ENCODE results near the gene MED13L. TPM values are rescaled to one million over a fixed set of nuclear protein-coding genes. Genes with fewer than 3 reads are reported as not detected.

Gene MED13L
- total RNA-seq, 2 experiments from 2014 or later = 203 to 208 TPM

DNA sequence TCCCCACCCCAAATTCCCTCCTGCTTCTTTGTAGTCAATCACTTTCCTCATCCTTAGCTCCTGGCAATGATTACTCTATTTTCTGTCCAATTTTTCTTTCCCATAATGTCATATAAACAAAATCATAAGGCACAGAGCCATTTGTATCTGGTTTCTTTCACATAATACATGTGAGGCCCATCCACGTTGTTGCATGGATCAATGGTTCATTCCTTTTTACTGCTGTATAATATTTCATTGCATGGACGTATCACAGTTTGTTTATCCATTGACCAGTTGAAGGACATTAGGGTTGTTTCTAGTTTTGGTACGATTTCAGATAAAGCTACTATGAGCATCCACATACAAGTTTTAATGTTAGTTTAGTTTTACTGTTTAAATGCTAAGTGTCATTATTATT, 13.7 kb upstream of the MED13L start:
- Mint-ChIP-seq H3K4me1 (ENCODE audit: low read depth) (no peaks in the 10 kb centered on the region), H3K4me3 (no peak overlapping the region), H3K9me3 (no peaks in the 10 kb centered on the region), H3K27me3 (no peaks in the 10 kb centered on the region), H3K27ac (no peak overlapping the region), H3K36me3 (ENCODE audit: low read depth) (no peaks in the 10 kb centered on the region)
- ATAC-seq (ENCODE audit: poor library complexity) = no peak
- Histone ChIP-seq H3K4me1 (ENCODE audit: insufficient read depth, low read length) (no peaks in the 10 kb centered on the region), H3K27me3 (ENCODE audit: control insufficient read depth in 1 of 2, insufficient read depth in 2 of 2, low read length in 2 of 2) (no peaks in the 10 kb centered on the region), H3K4me3 (ENCODE audit: low read length) (no peak overlapping the region), H3K36me3 (ENCODE audit: insufficient read depth, low read length) (no peaks in the 10 kb centered on the region), H3K27ac (ENCODE audit: low read depth in 1 of 2, low read length in 2 of 2) (no peak overlapping the region), H3K9me3 (ENCODE audit: control insufficient read depth in 1 of 2, insufficient read depth in 1 of 2, low read length in 2 of 2) (no peaks in the 10 kb centered on the region)
- intact Hi-C loops (cut with DNase I, micrococcal nuclease) = no loop called here
- DNase-seq = no peak
- CTCF ChIA-PET = no interaction called here
- POLR2A ChIA-PET = no interaction called here
- TF ChIP-seq, protein P1, sequence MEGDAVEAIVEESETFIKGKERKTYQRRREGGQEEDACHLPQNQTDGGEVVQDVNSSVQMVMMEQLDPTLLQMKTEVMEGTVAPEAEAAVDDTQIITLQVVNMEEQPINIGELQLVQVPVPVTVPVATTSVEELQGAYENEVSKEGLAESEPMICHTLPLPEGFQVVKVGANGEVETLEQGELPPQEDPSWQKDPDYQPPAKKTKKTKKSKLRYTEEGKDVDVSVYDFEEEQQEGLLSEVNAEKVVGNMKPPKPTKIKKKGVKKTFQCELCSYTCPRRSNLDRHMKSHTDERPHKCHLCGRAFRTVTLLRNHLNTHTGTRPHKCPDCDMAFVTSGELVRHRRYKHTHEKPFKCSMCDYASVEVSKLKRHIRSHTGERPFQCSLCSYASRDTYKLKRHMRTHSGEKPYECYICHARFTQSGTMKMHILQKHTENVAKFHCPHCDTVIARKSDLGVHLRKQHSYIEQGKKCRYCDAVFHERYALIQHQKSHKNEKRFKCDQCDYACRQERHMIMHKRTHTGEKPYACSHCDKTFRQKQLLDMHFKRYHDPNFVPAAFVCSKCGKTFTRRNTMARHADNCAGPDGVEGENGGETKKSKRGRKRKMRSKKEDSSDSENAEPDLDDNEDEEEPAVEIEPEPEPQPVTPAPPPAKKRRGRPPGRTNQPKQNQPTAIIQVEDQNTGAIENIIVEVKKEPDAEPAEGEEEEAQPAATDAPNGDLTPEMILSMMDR (IDR thresholded peaks at IDR 0.05) = no peak

DNA sequence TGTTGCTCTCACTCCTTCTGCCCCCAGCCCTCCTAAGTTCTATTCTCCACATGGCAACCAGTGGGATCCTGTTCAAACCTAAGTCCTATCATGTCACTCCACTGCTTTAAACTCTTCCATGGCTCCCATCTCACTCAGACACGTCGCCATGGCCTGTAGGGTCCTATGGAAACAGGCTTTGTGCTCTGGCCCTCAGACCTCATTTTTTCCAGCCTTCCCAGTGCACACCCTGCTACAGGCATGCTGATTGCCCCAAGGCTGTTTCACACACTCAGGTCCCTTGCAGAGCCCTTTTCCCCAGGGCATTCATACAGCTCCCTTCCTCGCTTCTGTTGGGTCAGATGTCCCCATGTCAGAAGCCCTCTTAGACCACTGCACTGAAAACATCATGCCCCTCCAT, 11.2 kb upstream of the MED13L start:
- Histone ChIP-seq H3K36me3 (ENCODE audit: insufficient read depth, low read length) (no peaks in the 10 kb centered on the region), H3K27me3 (ENCODE audit: control insufficient read depth in 1 of 2, insufficient read depth in 2 of 2, low read length in 2 of 2) (no peaks in the 10 kb centered on the region), H3K9me3 (ENCODE audit: control insufficient read depth in 1 of 2, insufficient read depth in 1 of 2, low read length in 2 of 2) (no peaks in the 10 kb centered on the region), H3K27ac (ENCODE audit: low read depth in 1 of 2, low read length in 2 of 2) (no peak overlapping the region), H3K4me3 (ENCODE audit: low read length) (no peak overlapping the region), H3K4me1 (ENCODE audit: insufficient read depth, low read length) (no peaks in the 10 kb centered on the region)
- Mint-ChIP-seq H3K27ac (no peak overlapping the region), H3K27me3 (no peaks in the 10 kb centered on the region), H3K4me1 (ENCODE audit: low read depth) (no peaks in the 10 kb centered on the region), H3K4me3 (no peak overlapping the region), H3K9me3 (no peaks in the 10 kb centered on the region), H3K36me3 (ENCODE audit: low read depth) (no peaks in the 10 kb centered on the region)
- TF ChIP-seq, protein P1 (IDR thresholded peaks at IDR 0.05) = no peak
- intact Hi-C loops (cut with DNase I, micrococcal nuclease) = no loop called here
- ATAC-seq (ENCODE audit: poor library complexity) = no peak
- ChIA-PET CTCF (no interaction called here), POLR2A (no interaction called here)
- DNase-seq = no peak

DNA sequence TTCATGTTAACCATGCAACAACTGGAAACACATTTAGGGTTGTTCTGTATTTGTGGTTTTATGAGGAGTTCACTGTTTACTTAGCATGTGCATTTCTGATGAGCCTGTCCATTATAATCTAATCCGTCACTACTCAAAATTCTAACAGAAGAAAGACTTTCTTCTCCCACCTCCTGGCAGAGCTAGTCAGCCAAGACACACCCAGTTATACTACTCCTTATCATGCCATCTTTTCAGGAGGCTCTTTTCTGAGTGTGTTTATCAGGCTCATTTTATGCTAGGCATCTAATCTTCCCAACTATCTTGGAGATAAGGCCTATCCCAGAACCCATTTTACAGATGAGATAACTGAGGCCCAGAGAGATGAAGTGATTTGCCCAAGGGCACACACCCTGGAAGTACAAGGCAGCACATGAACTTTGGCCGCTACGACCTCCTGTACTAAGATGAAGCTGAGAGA, 10.4 kb upstream of the MED13L start:
- no peak overlapping the region for H3K27ac Mint-ChIP-seq
- no peak overlapping the region for H3K4me3 ChIP-seq (ENCODE audit: low read length)
- no peaks in the 10 kb centered on the region for H3K27me3 ChIP-seq (ENCODE audit: control insufficient read depth in 1 of 2, insufficient read depth in 2 of 2, low read length in 2 of 2)
- H3K27ac ChIP-seq (ENCODE audit: low read depth in 1 of 2, low read length in 2 of 2) = no peak overlapping the region
- peaks cover 5% of the 10 kb centered on the region for H3K4me1 Mint-ChIP-seq (ENCODE audit: low read depth)
- ChIA-PET CTCF (no interaction called here), POLR2A (no interaction called here)
- no peak for DNase-seq
- H3K4me1 ChIP-seq (ENCODE audit: insufficient read depth, low read length) = peaks cover under 1% of the 10 kb centered on the region
- no peaks in the 10 kb centered on the region for H3K9me3 Mint-ChIP-seq
- H3K36me3 Mint-ChIP-seq (ENCODE audit: low read depth) = no peaks in the 10 kb centered on the region
- no peaks in the 10 kb centered on the region for H3K9me3 ChIP-seq (ENCODE audit: control insufficient read depth in 1 of 2, insufficient read depth in 1 of 2, low read length in 2 of 2)
- H3K27me3 Mint-ChIP-seq = no peaks in the 10 kb centered on the region
- intact Hi-C loops (cut with DNase I, micrococcal nuclease) = no loop called here
- no peaks in the 10 kb centered on the region for H3K36me3 ChIP-seq (ENCODE audit: insufficient read depth, low read length)
- no peak for ATAC-seq (ENCODE audit: poor library complexity)
- no peak overlapping the region for H3K4me3 Mint-ChIP-seq
- TF ChIP-seq, protein P1 (IDR thresholded peaks at IDR 0.05) = no peak
